ENCODE data around the gene CCL26.
"Not testable (repeated sequence)": the region's sequence is repeated elsewhere in the genome, so short reads cannot be mapped to it uniquely, and the experiment has no call there.

CCL26 gene

DNA sequence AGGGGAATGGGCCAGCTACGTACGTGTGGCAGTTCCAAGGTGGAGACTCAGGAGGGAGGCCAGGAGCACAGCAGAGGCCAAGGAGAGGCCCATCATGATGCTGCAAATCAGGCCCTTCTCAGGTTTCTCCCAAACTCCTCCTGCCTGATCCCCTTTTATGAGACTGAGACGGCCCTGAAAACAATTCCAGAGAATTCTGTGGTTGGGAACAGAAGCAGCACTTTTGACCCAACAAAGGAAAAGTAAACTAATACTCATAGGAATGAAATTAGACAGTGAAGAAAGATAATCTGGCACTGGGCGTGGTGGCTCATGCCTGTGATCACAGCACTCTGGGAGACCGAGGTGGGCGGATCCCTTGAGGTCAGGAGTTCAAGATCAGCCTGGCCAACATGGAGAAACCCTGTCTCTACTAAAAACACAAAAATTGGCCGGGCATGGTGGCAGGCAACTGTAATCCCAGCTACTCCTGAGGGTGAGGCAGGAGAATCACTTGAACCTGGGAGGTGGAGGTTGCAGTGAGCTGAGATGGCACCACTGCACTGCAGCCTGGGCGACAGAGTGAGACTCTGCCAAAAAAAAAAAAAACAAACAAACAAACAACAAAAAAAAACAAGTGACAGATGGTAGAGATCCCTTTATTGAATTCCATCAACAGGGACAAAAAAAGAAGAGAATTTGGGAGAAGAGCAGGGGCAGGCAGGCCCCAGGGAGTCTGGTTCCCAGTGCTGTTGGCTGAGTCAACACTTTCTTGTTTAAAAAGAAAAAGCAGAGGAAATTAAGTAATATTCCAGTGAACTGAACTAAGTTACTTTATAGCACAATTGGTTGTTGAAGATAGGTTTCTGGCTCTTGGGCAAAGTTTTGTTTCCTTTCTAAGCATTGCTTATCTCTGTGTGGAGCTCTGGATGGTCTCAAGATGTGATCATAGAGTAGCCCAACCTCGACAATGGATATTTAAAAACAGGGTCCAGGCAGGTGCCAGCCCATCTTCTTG, at the start of gene CCL26:
CCL26 (minus strand) TSS at position 131 of the 997 bp plus-strand sequence; CDS start at position 96, 35 bp downstream.
- DNase-seq = no peak

DNA sequence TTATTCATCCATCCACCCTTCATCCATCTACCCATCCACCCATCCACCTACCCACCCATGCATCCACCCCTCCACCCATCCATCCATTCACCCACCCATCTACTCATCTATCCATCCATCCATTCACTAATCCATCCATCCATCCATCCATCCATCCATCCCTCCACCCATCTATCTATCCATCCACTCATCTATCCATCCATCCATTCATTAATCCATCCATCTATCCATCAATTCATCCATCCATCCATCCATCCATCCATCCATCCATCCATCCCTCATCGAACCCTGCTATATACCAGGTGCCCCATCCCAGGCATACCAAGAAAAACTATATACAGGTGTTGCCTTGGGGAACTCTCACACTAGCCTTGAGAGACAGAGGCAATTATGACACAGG, 48.7 kb upstream of the CCL26 start:
- no peak for DNase-seq

- no peak for DNase-seq
Measured at GRCh38 chr7:75819711-75820110, 47.7 kb upstream of the CCL26 start.

- no peak for DNase-seq
Measured at GRCh38 chr7:75818472-75818871, 46.5 kb upstream of the CCL26 start.

- no peak for DNase-seq
Measured at GRCh38 chr7:75817116-75817515, 45.1 kb upstream of the CCL26 start.

GRCh38 chr7:75815418-75816064, 43.5 kb upstream of the CCL26 start:
- DNase-seq = no peak

DNA sequence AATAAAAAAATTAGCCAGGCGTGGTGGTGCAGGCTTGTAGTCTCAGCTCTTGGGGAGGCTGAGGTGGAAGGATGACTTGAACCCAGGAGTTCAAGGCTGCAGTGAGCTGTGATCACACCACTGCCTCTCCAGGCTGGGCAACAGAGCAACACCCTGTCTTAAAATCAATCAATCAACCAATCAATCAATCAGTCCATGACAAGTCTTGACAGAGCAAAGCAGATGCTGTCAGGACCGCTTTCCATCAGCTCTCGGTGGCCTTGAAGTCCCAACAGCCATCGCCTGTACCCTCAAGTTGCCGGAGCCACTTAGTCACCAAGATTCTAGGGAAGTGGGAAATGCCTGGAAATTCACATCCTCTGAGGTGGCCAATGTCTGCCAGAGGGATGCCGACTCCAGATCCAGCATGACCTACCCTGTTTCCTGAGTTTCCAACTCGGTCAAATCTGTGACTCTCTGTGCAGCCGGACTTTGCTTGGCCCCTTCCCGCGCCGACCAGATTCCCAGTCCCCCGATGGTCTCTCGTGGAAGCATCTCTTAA, 42.5 kb upstream of the CCL26 start:
- DNase-seq = no peak

- no peak for DNase-seq
Measured at GRCh38 chr7:75813781-75814236, 41.8 kb upstream of the CCL26 start, which contains the start of gene CCL24. CCL24 (minus strand) TSS chr7:75813806; CDS start chr7:75813715, 91 bp downstream.

DNA sequence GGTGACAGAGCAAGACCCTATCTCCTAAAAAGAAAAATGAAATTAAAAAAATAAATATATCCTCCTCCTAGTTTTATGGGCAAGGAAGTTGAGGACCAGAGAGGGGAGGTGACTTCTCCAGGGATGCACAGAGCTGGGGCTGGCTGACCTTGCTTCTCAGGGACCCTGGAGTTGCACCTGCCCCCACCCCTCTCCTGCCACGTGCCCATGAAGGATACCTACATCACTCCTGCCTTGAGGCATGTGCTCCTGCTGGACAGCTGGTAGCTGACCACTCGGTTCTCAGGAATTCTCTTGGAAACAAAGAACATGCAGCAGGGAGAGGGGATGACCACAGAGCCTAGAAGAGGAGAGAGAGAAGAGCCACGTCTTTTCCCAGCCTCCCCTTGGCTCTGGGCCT, 41.1 kb upstream of the CCL26 start:
- DNase-seq = no peak

DNA sequence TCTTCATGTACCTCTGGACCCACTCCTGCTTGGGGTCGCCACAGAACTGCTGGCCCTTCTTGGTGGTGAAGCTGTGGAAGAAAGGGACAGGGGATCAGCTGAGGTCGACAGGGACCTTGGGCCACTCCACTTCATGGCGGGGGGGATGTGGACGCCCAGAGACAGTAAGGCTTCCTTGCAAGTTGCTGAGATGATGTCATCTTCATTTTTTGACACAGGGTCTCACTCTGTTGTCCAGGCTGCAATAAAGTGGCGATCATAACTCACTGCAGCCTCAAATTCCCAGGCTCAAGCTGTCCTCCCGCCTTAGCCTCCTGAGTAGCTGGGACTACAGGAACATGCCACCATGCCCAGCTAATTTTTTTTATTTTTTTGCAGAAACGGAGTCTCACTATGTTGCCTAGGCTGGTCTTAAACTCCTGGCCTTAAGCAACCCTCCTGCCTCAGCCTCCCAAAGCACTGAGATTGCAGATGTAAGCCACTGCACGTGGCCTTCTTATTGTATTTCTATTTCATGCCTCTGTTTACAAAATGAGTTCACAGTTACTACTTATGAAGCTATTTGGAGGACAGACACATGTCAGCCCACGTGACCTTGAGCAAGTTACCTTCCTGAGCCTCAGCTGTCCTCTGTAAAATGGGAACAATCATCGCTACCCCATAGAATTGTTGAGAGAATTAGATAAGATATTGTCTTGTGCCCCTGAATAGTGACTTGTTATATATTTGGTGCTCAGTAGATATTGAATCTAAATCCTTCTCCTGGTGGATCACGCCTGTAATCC, 40.1 kb upstream of the CCL26 start:
- no peak for DNase-seq

DNA sequence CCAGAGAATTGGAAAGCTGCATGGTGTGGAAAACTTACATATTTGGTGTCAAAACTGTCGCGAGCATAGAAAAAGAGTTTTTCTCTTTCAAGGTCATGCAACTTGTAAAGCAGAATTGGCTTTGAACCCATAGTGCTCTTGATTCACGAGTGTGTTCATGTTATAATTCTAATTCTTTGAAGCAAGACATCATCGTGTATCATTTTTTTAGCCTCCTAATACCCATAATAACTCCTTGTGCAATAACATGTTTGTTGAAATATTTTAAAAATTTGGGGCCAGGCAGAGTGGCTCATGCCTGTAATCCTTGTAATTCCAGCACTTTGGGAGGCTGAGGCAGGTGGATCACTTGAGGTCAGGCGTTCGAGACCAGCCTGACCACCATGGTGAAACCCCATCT, 37.4 kb upstream of the CCL26 start:
- no peak for DNase-seq

GRCh38 chr7:75808106-75808505, 36.1 kb upstream of the CCL26 start:
- no peak for DNase-seq

- no peak for DNase-seq
Measured at GRCh38 chr7:75807452-75807851, 35.4 kb upstream of the CCL26 start.

GRCh38 chr7:75806560-75807307, 34.7 kb upstream of the CCL26 start:
- DNase-seq = no peak

GRCh38 chr7:75804705-75805104, 32.7 kb upstream of the CCL26 start:
- no peak for DNase-seq

DNA sequence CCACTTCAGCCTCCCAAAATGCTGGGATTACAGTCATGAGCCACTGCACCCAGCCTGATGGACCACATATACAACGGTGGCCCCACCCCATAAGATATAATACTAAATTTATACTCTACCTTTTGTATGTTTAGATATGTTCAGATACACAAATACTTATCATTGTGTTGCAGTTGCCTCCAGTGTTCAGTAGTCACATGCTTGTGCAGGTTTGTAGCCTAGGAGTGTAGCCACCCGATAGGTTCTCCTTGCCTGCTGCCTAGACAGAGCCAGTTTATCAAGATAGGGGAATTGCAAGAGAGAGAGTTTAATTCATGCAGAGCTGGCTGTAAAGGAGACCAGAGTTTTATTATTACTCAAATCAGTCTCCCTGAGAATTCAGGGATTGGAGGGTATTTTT, 32.0 kb upstream of the CCL26 start:
- DNase-seq = no peak

DNA sequence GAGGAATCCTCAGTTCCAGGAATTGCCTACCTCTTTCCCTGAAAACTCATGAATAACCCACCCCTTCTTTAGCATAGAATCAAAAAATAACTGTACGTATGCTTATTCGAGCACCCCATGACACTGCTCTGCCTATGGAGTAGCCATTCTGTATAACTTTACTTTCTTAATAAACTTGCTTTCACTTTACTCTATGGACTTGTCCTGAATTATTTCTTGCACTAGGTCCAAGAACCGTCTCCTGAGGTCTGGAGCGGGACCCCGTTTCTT, 30.5 kb upstream of the CCL26 start:
- no peak for DNase-seq

DNA sequence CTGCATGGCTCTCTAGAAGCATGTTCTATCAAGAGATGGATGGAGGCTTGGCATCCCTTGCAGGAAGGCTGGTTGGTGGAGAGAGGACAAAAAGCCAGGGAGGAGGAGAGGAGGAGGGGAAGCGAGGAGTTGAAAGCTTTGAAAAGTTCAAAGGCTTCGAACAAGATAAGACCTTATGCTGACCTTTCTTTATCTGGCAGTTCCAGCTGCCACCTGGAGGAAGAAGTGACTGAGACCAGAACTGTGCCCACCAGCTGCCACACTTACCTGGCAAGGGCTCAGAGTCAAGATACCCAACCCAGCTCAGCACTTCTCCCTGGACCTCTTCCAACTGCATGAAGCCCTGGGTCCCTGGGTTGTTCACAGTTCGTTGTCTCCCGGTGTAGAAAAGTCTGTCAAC, 26.8 kb upstream of the CCL26 start:
- DNase-seq = no peak

- DNase-seq = no peak
Measured at GRCh38 chr7:75796420-75796819, 24.4 kb upstream of the CCL26 start.

GRCh38 chr7:75795831-75796285, 23.8 kb upstream of the CCL26 start:
- DNase-seq = no peak

DNA sequence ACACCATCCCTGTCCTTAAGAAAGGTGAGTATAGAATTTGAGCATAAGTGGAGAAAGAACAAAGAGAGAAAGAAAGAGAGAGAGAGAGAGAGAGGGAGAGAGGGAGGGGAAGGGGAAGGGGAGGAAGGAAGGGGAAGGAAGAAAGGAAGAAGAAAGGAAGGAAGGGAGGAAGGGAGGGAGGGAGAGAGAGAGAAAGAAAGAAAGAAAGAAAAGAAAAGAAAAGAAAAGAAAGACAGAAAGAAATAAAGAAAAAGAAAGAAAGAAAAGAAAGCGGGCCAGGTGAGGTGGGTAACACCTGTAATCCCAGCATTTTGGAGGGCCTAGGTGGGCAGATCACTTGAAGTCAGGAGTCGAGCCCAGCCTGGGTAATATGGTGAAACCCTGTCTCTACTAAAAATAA, 21.7 kb upstream of the CCL26 start:
- DNase-seq = no peak

- not testable (repeated sequence) for DNase-seq
Measured at GRCh38 chr7:75792567-75792966, 20.6 kb upstream of the CCL26 start.

Measured in NCI-H1930 (cell line).